Cardiac muscle cell (in vitro differentiated cells and primary cell): ENCODE data around the gene TCERG1. TPM values are rescaled to one million over a fixed set of nuclear protein-coding genes. Genes with fewer than 3 reads are reported as not detected.

Experiments used
- DNase-seq, 2 donors: peaks; one replicate each; pipeline versions ENCODE4 v3.0.0 to v3.0.0-alpha.2; 2010 to 2017; ENCODE audit warnings: low read depth in 1 of 2, low spot score in 1 of 2
- H3K27ac ChIP-seq: fragments of 200-600 bp; sonication (generic); 2 replicates; pipeline ENCODE4 v1.5.1; 2016
- H3K27me3 ChIP-seq: fragments of 200-600 bp; sonication (generic); 2 replicates; pipeline ENCODE4 v1.6.0; 2016; ENCODE audit warnings: control low read depth
- H3K36me3 ChIP-seq: fragments of 200-600 bp; sonication (generic); 2 replicates; pipeline ENCODE4 v1.5.1; 2016; ENCODE audit warnings: control low read depth
- H3K4me1 ChIP-seq: fragments of 200-600 bp; sonication (generic); 2 replicates; pipeline ENCODE4 v1.8.1; 2017; ENCODE audit warnings: low read depth, mild to moderate bottlenecking, mixed run types
- H3K4me3 ChIP-seq: fragments of 200-600 bp; sonication (generic); 2 replicates; pipeline ENCODE4 v1.5.1; 2016; ENCODE audit warnings: mild to moderate bottlenecking
- H3K9me3 ChIP-seq: fragments of 200-600 bp; sonication (generic); 2 replicates; pipeline ENCODE4 v1.5.1; 2017; ENCODE audit warnings: low read depth, mild to moderate bottlenecking, control low read depth
- CTCF ChIP-seq: IDR thresholded peaks from 2 replicates; pipeline ENCODE4 v1.5.1; 2012; ENCODE audit warnings: low read depth, mild to moderate bottlenecking, low read length
- polyA plus RNA-seq: library from polyadenylated mRNA; unstranded; fragments of >200 nt; fragmentation: Nextera tagmentation; extraction: Ambion mirVana; gene quantifications from 2 replicates; pipeline ENCODE4 v1.2.1, GENCODE V29; 2016
- total RNA-seq: library from RNA; depleted of rRNA; stranded (reverse); fragments of >200 nt; gene quantifications from 2 replicates; pipeline ENCODE4 v1.2.3, GENCODE V29; 2016

The TCERG1 gene
- total and polyA plus RNA-seq, 2 experiments from 2014 or later: 80.8 to 122 TPM

- Histone ChIP-seq H3K27ac (no peak overlapping the region), H3K9me3 (no peaks in the 10 kb centered on the region), H3K4me1 (peaks cover 18% of the 10 kb centered on the region), H3K27me3 (no peaks in the 10 kb centered on the region), H3K4me3 (no peak overlapping the region), H3K36me3 (peaks cover 17% of the 10 kb centered on the region)
- DNase-seq: no peak
- TF ChIP-seq CTCF: peak; percentile 10
Observed at GRCh38 chr5:146451411-146451810, 4.3 kb downstream of the TCERG1 start.

DNA sequence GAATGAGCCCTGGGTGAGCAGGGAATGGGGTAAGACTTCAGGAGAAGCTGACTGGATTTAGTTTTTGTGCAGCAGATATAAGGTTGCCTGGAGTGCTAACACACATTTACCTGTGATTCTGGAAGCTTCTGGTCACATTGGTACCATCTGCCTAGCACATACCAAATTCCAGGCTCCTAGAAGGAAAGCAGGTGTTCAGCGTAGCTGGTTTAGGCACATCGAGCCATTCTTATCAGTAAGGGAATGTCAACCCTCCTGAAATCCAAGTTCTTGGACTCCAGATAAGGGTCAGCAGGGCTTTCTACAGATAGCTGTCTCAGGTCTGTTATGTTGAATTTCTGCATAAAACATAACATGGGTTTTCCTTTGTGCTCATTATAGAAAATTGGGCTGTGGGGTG, 10.3 kb downstream of the TCERG1 start:
- DNase-seq: no peak
- Histone ChIP-seq H3K27me3 (no peaks in the 10 kb centered on the region), H3K4me1 (peaks cover 11% of the 10 kb centered on the region), H3K9me3 (no peaks in the 10 kb centered on the region), H3K36me3 (peaks cover 55% of the 10 kb centered on the region), H3K4me3 (no peak overlapping the region), H3K27ac (no peak overlapping the region)
- no peak for TF ChIP-seq CTCF

- H3K4me1 ChIP-seq: peaks cover 11% of the 10 kb centered on the region
- no peak for TF ChIP-seq CTCF
- H3K27ac ChIP-seq: no peak overlapping the region
- H3K36me3 ChIP-seq: peaks cover 65% of the 10 kb centered on the region
- no peak overlapping the region for H3K4me3 ChIP-seq
- no peak for DNase-seq
- no peaks in the 10 kb centered on the region for H3K9me3 ChIP-seq
- H3K27me3 ChIP-seq: no peaks in the 10 kb centered on the region
Observed at GRCh38 chr5:146458894-146459293, 11.8 kb downstream of the TCERG1 start.

- peak in 1 of 2 donors; percentile 7 for DNase-seq
- Histone ChIP-seq H3K36me3 (peaks cover 64% of the 10 kb centered on the region), H3K4me3 (no peak overlapping the region), H3K9me3 (no peaks in the 10 kb centered on the region), H3K27ac (peak overlapping the region; percentile 24), H3K27me3 (no peaks in the 10 kb centered on the region), H3K4me1 (peaks cover 11% of the 10 kb centered on the region)
- TF ChIP-seq CTCF: no peak
Observed at GRCh38 chr5:146461319-146461718, 14.2 kb downstream of the TCERG1 start.

- no peaks in the 10 kb centered on the region for H3K27me3 ChIP-seq
- no peak for TF ChIP-seq CTCF
- peaks cover 53% of the 10 kb centered on the region for H3K36me3 ChIP-seq
- peaks cover 11% of the 10 kb centered on the region for H3K4me1 ChIP-seq
- no peak overlapping the region for H3K4me3 ChIP-seq
- no peaks in the 10 kb centered on the region for H3K9me3 ChIP-seq
- H3K27ac ChIP-seq: no peak overlapping the region
- no peak for DNase-seq
Observed at GRCh38 chr5:146463446-146463845, 16.3 kb downstream of the TCERG1 start.
